Measurements from ENCODE around the gene CELF5. TPM values are rescaled to one million over a fixed set of nuclear protein-coding genes. Genes with fewer than 3 reads are reported as not detected.
A peak's percentile ranks its signal among the peaks of the same experiment; 100 is the strongest.

Gene CELF5
- total and polyA plus RNA-seq, 9 of the 15 experiments (the other 6 are each of a cell fraction or from before 2014, with no cell fraction given): 0.01 to 0.56 (median 0.22) TPM

GRCh38 chr19:3287814-3288213 is 63.4 kb downstream of the CELF5 start (continued):
- peak; percentile 94 for TF ChIP-seq MGA (IDR thresholded peaks at IDR 0.05)
- 0 out of 2 replicates have a peak, but pooled peaks have one; percentile 44 for TF ChIP-seq HDAC2 (IDR thresholded peaks at IDR 0.05)
- no peak for TF ChIP-seq FOXK2 (conservative IDR thresholded peaks at IDR 0.05 in 1 of 2, IDR thresholded peaks at IDR 0.05 in 1 of 2; ENCODE audit: low read depth in 2 of 2)
- peak; percentile 68 for TF ChIP-seq NR2C1 (IDR thresholded peaks at IDR 0.05)
- peak; percentile 69 for TF ChIP-seq NR2C1 (tag; IDR thresholded peaks at IDR 0.05)
- peak in 1 of 2 experiments; percentile 68; a peak in 3 of 4 replicates for TF ChIP-seq MNT (conservative IDR thresholded peaks at IDR 0.05)
- TF ChIP-seq EWSR1 (IDR thresholded peaks at IDR 0.05; ENCODE audit: borderline replicate concordance, low read depth, partially characterized antibody): no peak
- TF ChIP-seq E2F1 (CRISPR knock-in tag; IDR thresholded peaks at IDR 0.05): no peak
- TF ChIP-seq POLR2G (IDR thresholded peaks at IDR 0.05; ENCODE audit: low read depth, low read length): no peak
- no peak for TF ChIP-seq ATF1 (CRISPR knock-in tag; IDR thresholded peaks at IDR 0.05)
- TF ChIP-seq ATF1 (tag; IDR thresholded peaks at IDR 0.05): 0 out of 2 replicates have a peak, but pooled peaks have one; percentile 22
- TF ChIP-seq CBFA2T2 (conservative IDR thresholded peaks at IDR 0.05): 0 out of 2 replicates have a peak, but pooled peaks have one; percentile 9
- no peak for TF ChIP-seq ZNF431 (CRISPR knock-in tag; IDR thresholded peaks at IDR 0.05)

Measured in K562 (cell line).